Stimulated activated CD4-positive, alpha-beta T cell treated with anti-CD3 and anti-CD28 coated beads, Interleukin-4, amount 100 ng/mL, for 4 hours (primary cell): ENCODE data around the gene TAF11L12.
"Not testable (repeated sequence)": the region's sequence is repeated elsewhere in the genome, so short reads cannot be mapped to it uniquely, and the experiment has no call there.

Experiments
- DNase-seq, 2 experiments: peaks; one replicate each; pipeline ENCODE4 v3.0.0-alpha.2; 2020

The TAF11L12 gene

DNA sequence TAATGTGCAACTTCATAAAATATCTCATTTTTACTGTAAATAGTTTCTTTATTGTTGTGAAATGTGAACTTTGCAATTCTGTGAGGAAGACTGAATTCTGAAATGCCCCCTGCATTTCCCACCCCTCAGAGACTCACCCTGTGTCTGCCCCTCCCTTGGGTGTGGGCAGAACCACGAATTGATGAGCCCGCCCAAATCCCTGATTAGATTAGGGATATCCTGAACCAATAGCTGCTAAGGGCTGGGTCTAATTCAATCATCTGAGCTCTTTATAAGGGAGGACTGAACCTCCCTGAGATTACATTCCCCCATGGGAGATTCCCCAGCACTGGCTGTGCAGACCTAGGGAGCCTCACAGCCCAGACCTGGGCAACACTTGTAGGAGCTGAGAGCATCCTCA is at the start of gene TAF11L12:
TSS of gene TAF11L12 (plus strand) at position 301 of the 400 bp plus-strand sequence.
- DNase-seq: not testable (repeated sequence)

DNA sequence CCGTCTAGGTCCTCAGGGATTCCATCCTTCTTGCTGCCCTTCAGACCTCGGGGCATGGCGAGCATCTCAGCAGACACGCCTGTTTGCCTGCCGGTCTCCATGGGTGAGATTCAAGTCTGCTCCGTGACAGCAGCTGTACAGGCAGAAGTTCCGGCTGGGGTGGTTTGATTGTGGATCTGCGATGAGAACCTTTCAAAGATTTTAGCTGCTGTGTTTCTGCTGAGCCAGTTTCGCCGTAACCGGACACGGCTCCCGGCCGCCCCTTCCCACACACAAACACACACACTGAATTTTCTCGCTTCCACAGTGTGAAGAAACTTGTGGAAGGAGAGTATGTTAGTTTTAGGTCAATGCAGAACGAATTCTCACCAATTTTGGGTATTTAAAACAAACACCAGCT is 24.5 kb upstream of the TAF11L12 start, which contains the start of gene TAF11L7:
TSS of gene TAF11L7 (minus strand) at position 101 of the 400 bp plus-strand sequence.
- not testable (repeated sequence) for DNase-seq

DNA sequence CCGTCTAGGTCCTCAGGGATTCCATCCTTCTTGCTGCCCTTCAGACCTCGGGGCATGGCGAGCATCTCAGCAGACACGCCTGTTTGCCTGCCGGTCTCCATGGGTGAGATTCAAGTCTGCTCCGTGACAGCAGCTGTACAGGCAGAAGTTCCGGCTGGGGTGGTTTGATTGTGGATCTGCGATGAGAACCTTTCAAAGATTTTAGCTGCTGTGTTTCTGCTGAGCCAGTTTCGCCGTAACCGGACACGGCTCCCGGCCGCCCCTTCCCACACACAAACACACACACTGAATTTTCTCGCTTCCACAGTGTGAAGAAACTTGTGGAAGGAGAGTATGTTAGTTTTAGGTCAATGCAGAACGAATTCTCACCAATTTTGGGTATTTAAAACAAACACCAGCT is 19.3 kb upstream of the TAF11L12 start, which contains the start of gene TAF11L8:
TSS of gene TAF11L8 (minus strand) at position 101 of the 400 bp plus-strand sequence.
- not testable (repeated sequence) for DNase-seq

DNA sequence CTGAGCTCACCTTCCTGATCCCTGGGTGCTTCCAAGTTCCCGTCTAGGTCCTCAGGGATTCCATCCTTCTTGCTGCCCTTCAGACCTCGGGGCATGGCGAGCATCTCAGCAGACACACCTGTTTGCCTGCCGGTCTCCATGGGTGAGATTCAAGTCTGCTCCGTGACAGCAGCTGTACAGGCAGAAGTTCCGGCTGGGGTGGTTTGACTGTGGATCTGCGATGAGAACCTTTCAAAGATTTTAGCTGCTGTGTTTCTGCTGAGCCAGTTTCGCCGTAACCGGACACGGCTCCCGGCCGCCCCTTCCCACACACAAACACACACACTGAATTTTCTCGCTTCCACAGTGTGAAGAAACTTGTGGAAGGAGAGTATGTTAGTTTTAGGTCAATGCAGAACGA is 15.9 kb upstream of the TAF11L12 start, which contains the start of gene TAF11L9:
TSS of gene TAF11L9 (minus strand) at position 140 of the 400 bp plus-strand sequence.
- DNase-seq: not testable (repeated sequence)

DNA sequence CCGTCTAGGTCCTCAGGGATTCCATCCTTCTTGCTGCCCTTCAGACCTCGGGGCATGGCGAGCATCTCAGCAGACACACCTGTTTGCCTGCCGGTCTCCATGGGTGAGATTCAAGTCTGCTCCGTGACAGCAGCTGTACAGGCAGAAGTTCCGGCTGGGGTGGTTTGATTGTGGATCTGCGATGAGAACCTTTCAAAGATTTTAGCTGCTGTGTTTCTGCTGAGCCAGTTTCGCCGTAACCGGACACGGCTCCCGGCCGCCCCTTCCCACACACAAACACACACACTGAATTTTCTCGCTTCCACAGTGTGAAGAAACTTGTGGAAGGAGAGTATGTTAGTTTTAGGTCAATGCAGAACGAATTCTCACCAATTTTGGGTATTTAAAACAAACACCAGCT is 12.5 kb upstream of the TAF11L12 start, which contains the start of gene TAF11L10:
TSS of gene TAF11L10 (minus strand) at position 101 of the 400 bp plus-strand sequence.
- DNase-seq: not testable (repeated sequence)

DNA sequence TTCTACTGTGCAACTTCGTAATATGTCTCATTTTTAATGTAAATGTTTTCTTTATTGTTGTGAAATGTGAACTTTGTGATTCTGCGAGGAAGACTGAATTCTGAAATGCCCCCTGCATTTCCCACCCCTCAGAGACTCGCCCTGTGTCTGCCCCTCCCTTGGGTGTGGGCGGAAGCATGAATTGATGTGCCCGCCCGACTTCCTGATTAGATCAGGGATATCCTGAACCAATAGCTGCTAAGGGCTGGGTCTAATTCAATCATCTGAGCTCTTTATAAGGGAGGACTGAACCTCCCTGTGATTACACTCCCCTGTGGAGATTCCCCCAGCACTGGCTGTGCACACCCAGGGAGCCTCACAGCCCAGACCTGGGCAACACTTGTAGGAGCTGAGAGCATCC is 6.3 kb upstream of the TAF11L12 start, which contains the start of gene TAF11L11:
TSS of gene TAF11L11 (plus strand) at position 304 of the 400 bp plus-strand sequence.
- DNase-seq: not testable (repeated sequence)

DNA sequence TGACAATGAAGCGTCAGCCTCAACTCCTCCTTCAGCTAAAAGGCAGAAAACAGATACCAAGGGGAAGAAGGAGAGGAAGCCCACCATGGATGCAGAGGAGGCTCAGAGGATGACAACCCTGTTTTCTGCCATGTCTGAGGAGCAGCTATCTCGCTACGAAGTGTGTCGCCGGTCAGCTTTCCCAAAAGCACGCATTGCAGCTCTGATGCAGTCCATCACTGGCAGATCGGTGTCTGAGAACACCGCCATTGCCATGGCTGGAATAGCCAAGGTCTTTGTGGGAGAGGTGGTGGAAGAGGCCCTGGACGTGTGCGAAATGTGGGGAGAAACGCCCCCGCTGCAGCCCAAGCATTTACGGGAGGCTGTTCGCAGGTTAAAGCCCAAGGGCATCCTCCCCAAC is 5.2 kb upstream of the TAF11L12 start:
- DNase-seq: no peak

DNA sequence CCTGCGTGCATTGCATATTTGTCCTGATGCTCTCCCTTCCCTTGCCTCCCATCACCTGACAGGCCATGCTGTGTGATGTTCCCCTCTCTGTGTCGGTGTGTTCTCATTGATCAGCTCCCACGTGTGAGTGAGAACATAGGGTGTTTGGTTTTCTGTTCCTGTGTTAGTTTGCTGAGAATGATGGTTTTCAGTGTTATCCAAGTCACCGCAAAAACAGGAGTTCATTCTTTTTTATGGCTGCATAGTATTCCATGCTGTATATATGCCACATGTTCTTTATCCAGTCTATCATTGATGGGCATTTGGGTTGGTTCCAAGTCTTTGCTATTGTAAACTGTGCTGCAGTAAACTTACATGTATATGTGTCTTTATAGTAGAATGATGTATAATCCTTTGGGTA is 2.7 kb upstream of the TAF11L12 start:
- not testable (repeated sequence) for DNase-seq

DNA sequence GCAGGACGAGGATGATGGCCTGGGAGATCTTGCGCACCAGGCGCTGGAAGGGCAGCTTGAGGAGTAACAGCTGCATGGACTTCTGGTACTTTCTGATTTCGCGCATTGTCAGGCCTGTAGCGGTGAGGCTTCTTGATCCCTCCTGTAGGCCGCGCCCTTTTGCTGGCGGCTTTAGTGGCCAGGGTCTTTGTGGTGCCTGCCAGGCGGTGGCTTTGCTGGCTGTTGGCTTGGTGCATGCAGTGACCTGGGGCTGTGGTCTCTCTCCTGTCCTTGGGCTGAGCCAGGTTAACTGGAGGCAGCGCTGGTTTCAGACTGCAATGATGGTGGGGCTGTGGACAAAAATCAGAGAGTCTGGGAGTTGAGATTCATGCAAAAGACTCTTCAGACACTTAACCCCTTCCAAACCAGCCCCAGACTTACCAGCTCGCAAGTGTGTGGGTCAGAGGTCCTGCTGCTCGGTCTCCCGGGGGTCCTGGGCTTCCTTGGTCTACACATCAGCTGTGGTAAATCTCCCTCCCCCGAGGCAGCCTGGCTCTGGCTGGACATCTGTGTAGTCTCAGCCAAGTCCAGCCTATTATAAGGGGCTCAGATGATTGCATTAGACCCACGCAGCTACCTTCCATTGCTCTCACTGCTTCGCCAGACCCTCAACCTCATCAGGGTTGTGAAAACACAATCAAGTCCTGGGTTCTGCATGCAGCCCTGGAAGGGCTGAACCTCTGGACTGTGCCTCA is 4.8 kb downstream of the TAF11L12 start:
- no peak for DNase-seq

DNA sequence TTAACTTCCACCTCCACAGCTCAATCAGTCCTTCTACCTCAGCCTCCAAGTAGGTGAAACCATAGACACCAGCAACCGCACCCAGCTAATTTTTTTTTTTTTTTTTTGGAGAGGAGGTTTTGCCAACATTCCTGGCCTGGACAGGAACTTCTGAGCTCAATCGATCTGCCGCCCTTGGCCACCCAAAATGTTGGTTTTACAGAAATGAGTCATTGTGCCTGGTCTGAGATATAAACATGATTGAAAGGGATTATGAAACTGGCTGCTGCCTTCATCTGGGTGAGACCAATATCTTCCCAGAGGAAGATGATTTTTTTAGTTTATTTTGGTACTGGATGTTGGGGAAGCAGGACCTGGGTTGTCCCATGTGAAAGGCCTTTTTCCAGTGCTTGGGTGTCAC is 9.2 kb downstream of the TAF11L12 start:
- no peak for DNase-seq

DNA sequence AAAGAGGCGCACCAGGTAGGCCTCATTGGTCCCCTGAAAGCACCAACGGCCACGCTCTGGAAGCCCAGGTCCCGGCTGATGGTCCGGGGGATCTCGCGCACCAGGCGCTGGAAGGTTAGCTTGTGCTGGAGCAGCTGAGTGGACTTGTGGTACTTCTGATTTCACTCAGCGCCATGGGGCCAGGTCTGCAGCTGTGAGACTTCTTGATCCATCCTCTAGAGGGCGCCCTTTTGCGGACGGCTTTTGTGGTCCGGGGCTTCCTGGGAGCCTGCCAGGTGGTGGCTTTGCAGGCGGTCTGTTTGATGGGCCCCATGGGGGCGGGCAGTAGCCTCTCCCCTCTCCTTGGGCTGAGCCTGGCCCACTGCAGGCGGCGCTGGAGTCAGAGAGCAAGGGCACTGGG is 10.4 kb downstream of the TAF11L12 start:
- no peak for DNase-seq

DNA sequence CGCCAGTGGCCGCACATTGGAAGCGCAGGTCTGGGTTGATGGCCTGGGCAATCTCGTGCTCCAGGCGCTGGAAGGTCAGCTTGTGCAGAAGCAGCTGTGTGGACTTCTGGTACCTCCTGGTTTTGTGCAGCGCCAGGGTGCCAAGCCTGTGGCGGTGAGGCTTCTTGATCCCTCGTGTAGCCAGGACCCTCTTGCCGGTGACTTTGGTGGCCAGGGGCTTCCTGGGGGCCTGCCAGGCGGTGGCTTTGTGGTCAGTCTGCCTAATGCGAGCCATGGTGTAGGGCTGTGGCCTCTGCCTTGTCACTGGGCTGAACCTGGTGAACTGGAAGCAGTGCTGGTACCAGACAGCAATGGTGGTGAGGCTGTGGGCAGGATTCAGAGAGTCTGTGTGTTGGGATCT is 15.5 kb downstream of the TAF11L12 start:
- DNase-seq: no peak

DNA sequence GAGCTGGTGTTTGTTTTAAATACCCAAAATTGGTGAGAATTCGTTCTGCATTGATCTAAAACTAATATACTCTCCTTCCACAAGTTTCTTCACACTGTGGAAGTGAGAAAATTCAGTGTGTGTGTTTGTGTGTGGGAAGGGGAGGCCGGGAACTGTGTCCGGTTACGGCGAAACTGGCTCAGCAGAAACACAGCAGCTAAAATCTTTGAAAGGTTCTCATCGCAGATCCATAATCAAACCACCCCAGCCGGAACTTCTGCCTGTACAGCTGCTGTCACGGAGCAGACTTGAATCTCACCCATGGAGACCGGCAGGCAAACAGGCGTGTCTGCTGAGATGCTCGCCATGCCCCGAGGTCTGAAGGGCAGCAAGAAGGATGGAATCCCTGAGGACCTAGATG is 21.6 kb downstream of the TAF11L12 start, which contains the start of gene TAF11L13:
TSS of gene TAF11L13 (plus strand) at position 301 of the 400 bp plus-strand sequence.
- not testable (repeated sequence) for DNase-seq

DNA sequence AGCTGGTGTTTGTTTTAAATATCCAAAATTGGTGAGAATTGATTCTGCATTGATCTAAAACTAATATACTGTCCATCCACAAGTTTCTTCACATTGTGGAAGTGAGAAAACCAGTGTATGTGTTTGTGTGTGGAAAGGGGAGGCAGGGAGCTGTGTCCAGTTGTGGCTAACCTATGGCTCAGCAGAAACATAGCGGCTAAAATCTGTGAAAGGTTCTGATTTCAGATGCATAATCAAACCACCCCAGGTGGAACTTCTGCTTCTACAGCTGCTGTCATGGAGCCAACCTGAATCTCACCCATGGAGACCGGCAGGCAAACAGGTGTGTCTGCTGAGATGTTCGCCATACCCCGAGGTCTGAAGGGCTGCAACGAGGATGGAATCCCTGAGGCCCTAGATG is 24.0 kb downstream of the TAF11L12 start, which contains the start of gene TAF11L14:
TSS of gene TAF11L14 (plus strand) at position 301 of the 400 bp plus-strand sequence.
- no peak for DNase-seq

DNA sequence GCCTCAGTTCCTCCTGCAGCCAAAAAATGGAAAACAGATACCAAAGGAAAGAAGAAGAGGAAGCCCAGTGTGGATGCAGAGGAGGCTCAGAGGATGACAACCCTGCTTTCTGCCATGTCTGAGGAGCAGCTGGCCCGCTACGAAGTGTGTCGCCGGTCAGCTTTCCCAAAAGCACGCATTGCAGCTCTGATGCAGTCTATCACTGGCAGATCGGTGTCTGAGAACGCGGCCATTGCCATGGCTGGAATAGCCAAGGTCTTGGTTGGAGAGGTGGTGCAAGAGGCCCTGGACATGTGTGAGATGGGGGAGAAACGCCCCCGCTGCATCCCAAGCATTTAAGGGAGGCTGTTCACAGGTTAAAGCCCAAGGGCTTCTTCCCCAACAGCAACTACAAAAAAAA is 39.0 kb downstream of the TAF11L12 start:
- not testable (repeated sequence) for DNase-seq

DNA sequence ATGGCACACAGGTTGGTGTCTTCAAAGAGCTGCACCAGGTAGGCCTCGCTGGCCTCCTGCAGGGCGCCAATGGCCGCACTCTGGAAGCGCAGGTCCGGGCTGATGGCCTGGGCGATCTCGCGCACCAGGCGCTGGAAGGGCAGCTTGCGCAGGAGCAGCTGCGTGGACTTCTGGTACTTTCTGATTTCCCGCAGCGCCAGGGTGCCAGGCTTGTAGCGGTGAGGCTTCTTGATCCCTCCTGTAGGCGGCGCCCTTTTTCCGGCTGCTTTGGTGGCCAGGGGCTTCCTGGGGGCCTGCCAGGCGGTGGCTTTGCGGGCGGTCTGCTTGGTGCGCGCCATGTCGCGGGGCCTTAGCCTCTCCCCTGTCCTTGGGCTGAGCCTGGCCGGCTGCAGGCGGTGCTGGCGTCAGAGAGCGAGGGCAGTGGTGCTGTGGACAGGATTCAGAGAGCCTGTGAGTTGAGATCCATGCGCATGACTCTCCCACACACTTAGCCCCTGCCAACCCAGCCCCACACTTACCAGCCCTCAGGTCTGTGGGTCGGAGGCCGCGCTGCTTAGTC is 45.1 kb downstream of the TAF11L12 start:
- not testable (repeated sequence) for DNase-seq

DNA sequence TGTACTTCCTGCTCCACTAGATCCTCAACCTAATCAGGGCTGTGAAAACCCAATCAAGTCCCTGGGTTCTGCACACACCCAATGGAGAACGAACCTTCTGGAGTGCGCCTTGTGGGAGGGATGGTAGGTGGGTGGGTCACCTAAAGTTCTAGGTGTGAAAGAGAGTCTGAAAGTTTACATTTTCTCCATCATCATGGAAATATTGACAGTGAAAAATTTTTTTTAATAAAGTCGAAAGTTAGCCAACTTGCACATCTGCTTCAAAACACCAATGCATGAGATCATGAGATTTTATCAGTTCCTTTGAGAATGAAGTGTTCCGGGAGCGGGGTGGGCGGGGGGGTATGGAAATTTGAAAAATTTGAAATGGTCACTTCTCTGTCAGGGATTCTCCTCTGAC is 45.7 kb downstream of the TAF11L12 start:
- no peak for DNase-seq
